ENCODE results near the gene THSD7B. TPM values are rescaled to one million over a fixed set of nuclear protein-coding genes. Genes with fewer than 3 reads are reported as not detected.

The THSD7B gene
- total and polyA plus RNA-seq, 2 experiments from 2014 or later, result 0.86 to 3.8 TPM

GRCh38 chr2:137048455-137048854 is 283.1 kb downstream of the THSD7B start:
- no peak overlapping the region for H3K27ac Mint-ChIP-seq
- no peak overlapping the region for H3K4me2 ChIP-seq
- no peak overlapping the region for H3K4me3 Mint-ChIP-seq
- no peak for TF ChIP-seq STAT1 (IDR thresholded peaks at IDR 0.05; ENCODE audit: unreplicated experiment)
- TF ChIP-seq NANOG (IDR thresholded peaks at IDR 0.05; ENCODE audit: borderline replicate concordance), result no peak
- H4K20me1 ChIP-seq (replicated peaks; ENCODE audit: insufficient read depth), result no peaks in the 10 kb centered on the region
- H3K36me3 Mint-ChIP-seq (ENCODE audit: low read depth), result no peaks in the 10 kb centered on the region
- no peaks in the 10 kb centered on the region for H3F3A ChIP-seq (replicated peaks; ENCODE audit: low read depth)
- H3K27me3 Mint-ChIP-seq (ENCODE audit: insufficient read depth, low read depth, poor library complexity), result no peaks in the 10 kb centered on the region
- no peaks in the 10 kb centered on the region for H3K9me3 Mint-ChIP-seq
- H3K4me1 Mint-ChIP-seq, result no peaks in the 10 kb centered on the region
- H3K27me3 ChIP-seq (ENCODE audit: insufficient read depth), result no peaks in the 10 kb centered on the region
- H3K4me1 ChIP-seq (ENCODE audit: insufficient read depth), result no peaks in the 10 kb centered on the region
- ATAC-seq (no peak), DNase-seq (ENCODE audit: low spot score) (no peak)
- H3K36me3 ChIP-seq (ENCODE audit: insufficient read depth), result no peaks in the 10 kb centered on the region
- no peaks in the 10 kb centered on the region for H3K79me2 ChIP-seq (replicated peaks; ENCODE audit: insufficient read depth)
- H3K9me2 ChIP-seq (ENCODE audit: insufficient read depth), result no peaks in the 10 kb centered on the region
- H2AFZ ChIP-seq, result no peak overlapping the region
- no peak overlapping the region for H3K4me3 ChIP-seq
- H3K27ac ChIP-seq (ENCODE audit: low read depth), result no peak overlapping the region

GRCh38 chr2:137049518-137049917 is 284.2 kb downstream of the THSD7B start:
- Histone ChIP-seq H2AFZ (no peak overlapping the region), H3K4me1 (ENCODE audit: insufficient read depth) (no peaks in the 10 kb centered on the region), H3K4me3 (no peak overlapping the region), H3F3A (replicated peaks; ENCODE audit: low read depth) (no peaks in the 10 kb centered on the region), H3K4me2 (no peak overlapping the region), H3K27me3 (ENCODE audit: insufficient read depth) (no peaks in the 10 kb centered on the region), H3K9me2 (ENCODE audit: insufficient read depth) (no peaks in the 10 kb centered on the region), H3K27ac (ENCODE audit: low read depth) (no peak overlapping the region), H3K36me3 (ENCODE audit: insufficient read depth) (no peaks in the 10 kb centered on the region), H4K20me1 (replicated peaks; ENCODE audit: insufficient read depth) (no peaks in the 10 kb centered on the region), H3K79me2 (replicated peaks; ENCODE audit: insufficient read depth) (no peaks in the 10 kb centered on the region)
- Mint-ChIP-seq H3K27ac (no peak overlapping the region), H3K4me1 (no peaks in the 10 kb centered on the region), H3K27me3 (ENCODE audit: insufficient read depth, low read depth, poor library complexity) (no peaks in the 10 kb centered on the region), H3K4me3 (no peak overlapping the region), H3K36me3 (ENCODE audit: low read depth) (no peaks in the 10 kb centered on the region), H3K9me3 (no peaks in the 10 kb centered on the region)
- DNase-seq (ENCODE audit: low spot score) (peak; percentile 1), ATAC-seq (no peak)
- TF ChIP-seq ETS1 (IDR thresholded peaks at IDR 0.05) (no peak), EZH2 (IDR thresholded peaks at IDR 0.05; ENCODE audit: low read depth, unreplicated experiment) (no peak), CREB1 (CRISPR knock-in tag; IDR thresholded peaks at IDR 0.05; ENCODE audit: low read depth) (no peak), JUNB (IDR thresholded peaks at IDR 0.05; ENCODE audit: unreplicated experiment) (no peak), ZNF331 (CRISPR knock-in tag; IDR thresholded peaks at IDR 0.05; ENCODE audit: low read depth) (no peak), NANOG (IDR thresholded peaks at IDR 0.05; ENCODE audit: borderline replicate concordance) (no peak), EZH2phosphoT487 (IDR thresholded peaks at IDR 0.05; ENCODE audit: unreplicated experiment) (no peak), ZNF114 (CRISPR knock-in tag; IDR thresholded peaks at IDR 0.05) (no peak), STAT1 (IDR thresholded peaks at IDR 0.05; ENCODE audit: unreplicated experiment) (no peak), POLR2AphosphoS5 (IDR thresholded peaks at IDR 0.05; ENCODE audit: low read depth) (no peak)
- TF ChIP-seq, protein P1, sequence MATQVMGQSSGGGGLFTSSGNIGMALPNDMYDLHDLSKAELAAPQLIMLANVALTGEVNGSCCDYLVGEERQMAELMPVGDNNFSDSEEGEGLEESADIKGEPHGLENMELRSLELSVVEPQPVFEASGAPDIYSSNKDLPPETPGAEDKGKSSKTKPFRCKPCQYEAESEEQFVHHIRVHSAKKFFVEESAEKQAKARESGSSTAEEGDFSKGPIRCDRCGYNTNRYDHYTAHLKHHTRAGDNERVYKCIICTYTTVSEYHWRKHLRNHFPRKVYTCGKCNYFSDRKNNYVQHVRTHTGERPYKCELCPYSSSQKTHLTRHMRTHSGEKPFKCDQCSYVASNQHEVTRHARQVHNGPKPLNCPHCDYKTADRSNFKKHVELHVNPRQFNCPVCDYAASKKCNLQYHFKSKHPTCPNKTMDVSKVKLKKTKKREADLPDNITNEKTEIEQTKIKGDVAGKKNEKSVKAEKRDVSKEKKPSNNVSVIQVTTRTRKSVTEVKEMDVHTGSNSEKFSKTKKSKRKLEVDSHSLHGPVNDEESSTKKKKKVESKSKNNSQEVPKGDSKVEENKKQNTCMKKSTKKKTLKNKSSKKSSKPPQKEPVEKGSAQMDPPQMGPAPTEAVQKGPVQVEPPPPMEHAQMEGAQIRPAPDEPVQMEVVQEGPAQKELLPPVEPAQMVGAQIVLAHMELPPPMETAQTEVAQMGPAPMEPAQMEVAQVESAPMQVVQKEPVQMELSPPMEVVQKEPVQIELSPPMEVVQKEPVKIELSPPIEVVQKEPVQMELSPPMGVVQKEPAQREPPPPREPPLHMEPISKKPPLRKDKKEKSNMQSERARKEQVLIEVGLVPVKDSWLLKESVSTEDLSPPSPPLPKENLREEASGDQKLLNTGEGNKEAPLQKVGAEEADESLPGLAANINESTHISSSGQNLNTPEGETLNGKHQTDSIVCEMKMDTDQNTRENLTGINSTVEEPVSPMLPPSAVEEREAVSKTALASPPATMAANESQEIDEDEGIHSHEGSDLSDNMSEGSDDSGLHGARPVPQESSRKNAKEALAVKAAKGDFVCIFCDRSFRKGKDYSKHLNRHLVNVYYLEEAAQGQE (IDR thresholded peaks at IDR 0.05; ENCODE audit: unreplicated experiment), result no peak
- TF ChIP-seq, protein P2, sequence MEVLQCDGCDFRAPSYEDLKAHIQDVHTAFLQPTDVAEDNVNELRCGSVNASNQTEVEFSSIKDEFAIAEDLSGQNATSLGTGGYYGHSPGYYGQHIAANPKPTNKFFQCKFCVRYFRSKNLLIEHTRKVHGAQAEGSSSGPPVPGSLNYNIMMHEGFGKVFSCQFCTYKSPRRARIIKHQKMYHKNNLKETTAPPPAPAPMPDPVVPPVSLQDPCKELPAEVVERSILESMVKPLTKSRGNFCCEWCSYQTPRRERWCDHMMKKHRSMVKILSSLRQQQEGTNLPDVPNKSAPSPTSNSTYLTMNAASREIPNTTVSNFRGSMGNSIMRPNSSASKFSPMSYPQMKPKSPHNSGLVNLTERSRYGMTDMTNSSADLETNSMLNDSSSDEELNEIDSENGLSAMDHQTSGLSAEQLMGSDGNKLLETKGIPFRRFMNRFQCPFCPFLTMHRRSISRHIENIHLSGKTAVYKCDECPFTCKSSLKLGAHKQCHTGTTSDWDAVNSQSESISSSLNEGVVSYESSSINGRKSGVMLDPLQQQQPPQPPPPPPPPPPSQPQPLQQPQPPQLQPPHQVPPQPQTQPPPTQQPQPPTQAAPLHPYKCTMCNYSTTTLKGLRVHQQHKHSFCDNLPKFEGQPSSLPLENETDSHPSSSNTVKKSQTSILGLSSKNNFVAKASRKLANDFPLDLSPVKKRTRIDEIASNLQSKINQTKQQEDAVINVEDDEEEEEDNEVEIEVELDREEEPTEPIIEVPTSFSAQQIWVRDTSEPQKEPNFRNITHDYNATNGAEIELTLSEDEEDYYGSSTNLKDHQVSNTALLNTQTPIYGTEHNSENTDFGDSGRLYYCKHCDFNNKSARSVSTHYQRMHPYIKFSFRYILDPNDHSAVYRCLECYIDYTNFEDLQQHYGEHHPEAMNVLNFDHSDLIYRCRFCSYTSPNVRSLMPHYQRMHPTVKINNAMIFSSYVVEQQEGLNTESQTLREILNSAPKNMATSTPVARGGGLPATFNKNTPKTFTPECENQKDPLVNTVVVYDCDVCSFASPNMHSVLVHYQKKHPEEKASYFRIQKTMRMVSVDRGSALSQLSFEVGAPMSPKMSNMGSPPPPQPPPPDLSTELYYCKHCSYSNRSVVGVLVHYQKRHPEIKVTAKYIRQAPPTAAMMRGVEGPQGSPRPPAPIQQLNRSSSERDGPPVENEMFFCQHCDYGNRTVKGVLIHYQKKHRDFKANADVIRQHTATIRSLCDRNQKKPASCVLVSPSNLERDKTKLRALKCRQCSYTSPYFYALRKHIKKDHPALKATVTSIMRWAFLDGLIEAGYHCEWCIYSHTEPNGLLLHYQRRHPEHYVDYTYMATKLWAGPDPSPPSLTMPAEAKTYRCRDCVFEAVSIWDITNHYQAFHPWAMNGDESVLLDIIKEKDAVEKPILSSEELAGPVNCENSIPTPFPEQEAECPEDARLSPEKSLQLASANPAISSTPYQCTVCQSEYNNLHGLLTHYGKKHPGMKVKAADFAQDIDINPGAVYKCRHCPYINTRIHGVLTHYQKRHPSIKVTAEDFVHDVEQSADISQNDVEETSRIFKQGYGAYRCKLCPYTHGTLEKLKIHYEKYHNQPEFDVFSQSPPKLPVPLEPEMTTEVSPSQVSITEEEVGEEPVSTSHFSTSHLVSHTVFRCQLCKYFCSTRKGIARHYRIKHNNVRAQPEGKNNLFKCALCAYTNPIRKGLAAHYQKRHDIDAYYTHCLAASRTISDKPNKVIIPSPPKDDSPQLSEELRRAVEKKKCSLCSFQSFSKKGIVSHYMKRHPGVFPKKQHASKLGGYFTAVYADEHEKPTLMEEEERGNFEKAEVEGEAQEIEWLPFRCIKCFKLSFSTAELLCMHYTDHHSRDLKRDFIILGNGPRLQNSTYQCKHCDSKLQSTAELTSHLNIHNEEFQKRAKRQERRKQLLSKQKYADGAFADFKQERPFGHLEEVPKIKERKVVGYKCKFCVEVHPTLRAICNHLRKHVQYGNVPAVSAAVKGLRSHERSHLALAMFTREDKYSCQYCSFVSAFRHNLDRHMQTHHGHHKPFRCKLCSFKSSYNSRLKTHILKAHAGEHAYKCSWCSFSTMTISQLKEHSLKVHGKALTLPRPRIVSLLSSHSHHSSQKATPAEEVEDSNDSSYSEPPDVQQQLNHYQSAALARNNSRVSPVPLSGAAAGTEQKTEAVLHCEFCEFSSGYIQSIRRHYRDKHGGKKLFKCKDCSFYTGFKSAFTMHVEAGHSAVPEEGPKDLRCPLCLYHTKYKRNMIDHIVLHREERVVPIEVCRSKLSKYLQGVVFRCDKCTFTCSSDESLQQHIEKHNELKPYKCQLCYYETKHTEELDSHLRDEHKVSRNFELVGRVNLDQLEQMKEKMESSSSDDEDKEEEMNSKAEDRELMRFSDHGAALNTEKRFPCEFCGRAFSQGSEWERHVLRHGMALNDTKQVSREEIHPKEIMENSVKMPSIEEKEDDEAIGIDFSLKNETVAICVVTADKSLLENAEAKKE (CRISPR knock-in tag; IDR thresholded peaks at IDR 0.05), result no peak
